Measurements from ENCODE around the gene TUT7. TPM values are rescaled to one million over a fixed set of nuclear protein-coding genes. Genes with fewer than 3 reads are reported as not detected.
"Not testable (repeated sequence)": the region's sequence is repeated elsewhere in the genome, so short reads cannot be mapped to it uniquely, and the experiment has no call there.

Gene TUT7
- total RNA-seq, 1 experiment from 2014 or later = 51.2 TPM

DNA sequence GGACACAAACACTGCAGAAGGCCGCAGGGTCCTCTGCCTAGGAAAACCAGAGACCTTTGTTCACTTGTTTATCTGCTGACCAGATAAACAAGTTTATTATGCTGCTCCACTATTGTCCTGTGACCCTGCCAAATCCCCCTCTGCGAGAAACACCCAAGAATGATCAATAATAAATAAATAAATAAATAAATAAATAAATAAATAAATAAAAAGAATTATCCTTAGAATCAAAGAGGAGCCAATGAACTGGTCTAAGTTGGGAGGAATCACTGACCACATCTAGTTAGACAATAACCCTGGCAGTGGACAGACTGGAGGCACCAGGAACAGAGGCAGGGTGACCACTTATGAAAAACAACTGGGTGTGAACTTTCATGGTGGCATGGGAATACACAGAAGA lies 41.3 kb downstream of the TUT7 start:
- not testable (repeated sequence) for H3K4me1 ChIP-seq (ENCODE audit: low read length); H3K27me3 ChIP-seq (ENCODE audit: low read length); H3K9me2 ChIP-seq (replicated peaks; ENCODE audit: insufficient read depth, low read length); H4K20me1 ChIP-seq (ENCODE audit: insufficient read depth, low read depth, low read length); H2AFZ ChIP-seq (ENCODE audit: low read length); H3K9me3 ChIP-seq (ENCODE audit: low read length); H3K9ac ChIP-seq (ENCODE audit: low read length); DNase-seq; H3K27ac ChIP-seq (ENCODE audit: low read length); H3K4me3 ChIP-seq (ENCODE audit: low read length); H3K4me2 ChIP-seq (ENCODE audit: low read depth, low read length, poor library complexity, severe bottlenecking)
- H3K79me2 ChIP-seq (ENCODE audit: low read length) = peaks cover 15% of the 10 kb centered on the region; the same call in 1 of the 2 replicates
- H3K36me3 ChIP-seq (ENCODE audit: insufficient read depth, low read length) = peaks cover 78% of the 10 kb centered on the region

GRCh38 chr9:86308687-86309086 lies 45.5 kb downstream of the TUT7 start:
- Histone ChIP-seq H3K36me3 (ENCODE audit: insufficient read depth, low read length) (peaks cover 67% of the 10 kb centered on the region), H3K9me3 (ENCODE audit: low read length) (no peaks in the 10 kb centered on the region), H3K9me2 (replicated peaks; ENCODE audit: insufficient read depth, low read length) (no peaks in the 10 kb centered on the region)

GRCh38 chr9:86304236-86304730 lies 49.9 kb downstream of the TUT7 start:
- Histone ChIP-seq H3K9me2 (replicated peaks; ENCODE audit: insufficient read depth, low read length) (no peaks in the 10 kb centered on the region), H3K4me1 (ENCODE audit: low read length) (peaks cover 31% of the 10 kb centered on the region), H3K9me3 (ENCODE audit: low read length) (no peaks in the 10 kb centered on the region), H3K4me3 (ENCODE audit: low read length) (no peak overlapping the region), H3K27ac (ENCODE audit: low read length) (no peak overlapping the region; the same call in 1 of the 2 replicates), H3K36me3 (ENCODE audit: insufficient read depth, low read length) (peaks cover 79% of the 10 kb centered on the region), H2AFZ (ENCODE audit: low read length) (no peak overlapping the region), H3K9ac (ENCODE audit: low read length) (no peak overlapping the region), H4K20me1 (ENCODE audit: insufficient read depth, low read depth, low read length) (no peaks in the 10 kb centered on the region), H3K4me2 (ENCODE audit: low read depth, low read length, poor library complexity, severe bottlenecking) (no peak overlapping the region), H3K27me3 (ENCODE audit: low read length) (no peaks in the 10 kb centered on the region), H3K79me2 (ENCODE audit: low read length) (peaks cover 13% of the 10 kb centered on the region; the same call in 1 of the 2 replicates)
- DNase-seq = no peak

More at GRCh38 chr9:86308687-86309086, 45.5 kb downstream of the TUT7 start:
- no peak overlapping the region for H3K9ac ChIP-seq (ENCODE audit: low read length)
- H3K4me2 ChIP-seq (ENCODE audit: low read depth, low read length, poor library complexity, severe bottlenecking) = no peak overlapping the region
- H3K4me3 ChIP-seq (ENCODE audit: low read length) = no peak overlapping the region
- H3K27me3 ChIP-seq (ENCODE audit: low read length) = no peaks in the 10 kb centered on the region
- H3K79me2 ChIP-seq (ENCODE audit: low read length) = peaks cover 12% of the 10 kb centered on the region; the same call in 1 of the 2 replicates
- no peak for DNase-seq
- no peaks in the 10 kb centered on the region for H4K20me1 ChIP-seq (ENCODE audit: insufficient read depth, low read depth, low read length)
- H2AFZ ChIP-seq (ENCODE audit: low read length) = no peak overlapping the region
- H3K4me1 ChIP-seq (ENCODE audit: low read length) = peaks cover 8% of the 10 kb centered on the region
- H3K27ac ChIP-seq (ENCODE audit: low read length) = no peak overlapping the region

DNA sequence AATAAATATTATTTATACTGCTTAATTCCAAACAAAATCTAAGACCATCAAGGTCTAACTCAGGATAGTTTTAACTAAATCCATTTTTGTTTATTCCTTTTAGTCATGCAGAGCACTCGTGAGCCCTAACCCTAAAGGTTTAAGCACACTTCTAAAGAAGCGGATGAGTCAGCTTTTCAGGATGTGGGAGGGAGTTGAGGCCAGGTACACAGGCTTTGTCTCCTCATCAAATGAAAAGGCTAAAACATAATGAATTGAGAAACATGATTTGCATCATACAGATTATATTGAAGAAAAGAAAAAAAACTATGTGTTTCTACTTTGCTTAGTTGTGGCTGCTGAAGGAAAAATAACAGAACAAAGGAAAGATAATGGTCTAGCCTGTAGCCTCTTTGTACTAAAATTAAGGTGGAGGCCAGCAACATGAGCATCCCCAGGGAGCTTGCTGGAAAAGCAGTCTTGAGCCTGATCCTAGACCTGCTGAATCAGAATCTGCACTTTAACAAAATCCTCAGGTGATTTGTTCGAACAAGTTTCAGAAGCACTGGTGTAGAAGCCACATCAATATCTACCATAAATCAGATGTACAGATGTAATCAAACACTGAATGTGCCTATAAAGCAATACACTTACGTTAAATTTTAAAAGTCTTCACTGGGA lies 50.8 kb downstream of the TUT7 start:
- Histone ChIP-seq H3K9me2 (replicated peaks; ENCODE audit: insufficient read depth, low read length) (no peaks in the 10 kb centered on the region), H4K20me1 (ENCODE audit: insufficient read depth, low read depth, low read length) (no peaks in the 10 kb centered on the region), H3K27me3 (ENCODE audit: low read length) (no peaks in the 10 kb centered on the region), H3K27ac (ENCODE audit: low read length) (no peak overlapping the region), H2AFZ (ENCODE audit: low read length) (no peak overlapping the region), H3K9me3 (ENCODE audit: low read length) (no peaks in the 10 kb centered on the region), H3K4me3 (ENCODE audit: low read length) (no peak overlapping the region), H3K36me3 (ENCODE audit: insufficient read depth, low read length) (peaks cover 73% of the 10 kb centered on the region), H3K79me2 (ENCODE audit: low read length) (peaks cover 11% of the 10 kb centered on the region; the same call in 1 of the 2 replicates), H3K9ac (ENCODE audit: low read length) (no peak overlapping the region), H3K4me1 (ENCODE audit: low read length) (peaks cover 31% of the 10 kb centered on the region), H3K4me2 (ENCODE audit: low read depth, low read length, poor library complexity, severe bottlenecking) (no peak overlapping the region)
- DNase-seq = no peak

DNA sequence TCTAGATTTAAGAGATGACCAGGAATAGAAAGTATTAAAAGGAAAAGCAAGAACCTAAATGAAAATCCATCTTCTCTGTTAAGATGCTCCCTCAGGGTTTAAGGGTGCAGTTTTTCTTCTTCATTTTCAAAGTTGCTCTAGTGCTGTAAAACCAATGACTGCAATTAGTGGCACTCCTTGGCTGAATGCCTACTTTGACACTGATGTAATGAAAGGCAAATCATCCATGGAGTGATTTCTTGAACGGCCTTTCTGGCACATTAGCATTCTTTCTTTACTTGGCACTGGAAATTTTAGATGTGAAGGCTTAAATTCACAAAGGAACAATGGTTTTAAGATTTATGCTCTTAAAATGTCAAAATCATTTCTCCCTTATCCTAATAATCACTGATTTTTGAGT lies 52.5 kb downstream of the TUT7 start:
- H3K9me2 ChIP-seq (replicated peaks; ENCODE audit: insufficient read depth, low read length) = no peaks in the 10 kb centered on the region
- H3K36me3 ChIP-seq (ENCODE audit: insufficient read depth, low read length) = peaks cover 76% of the 10 kb centered on the region
- peak overlapping the region; percentile 75 for H3K27ac ChIP-seq (ENCODE audit: low read length)
- H2AFZ ChIP-seq (ENCODE audit: low read length) = no peak overlapping the region
- DNase-seq = no peak
- H3K4me2 ChIP-seq (ENCODE audit: low read depth, low read length, poor library complexity, severe bottlenecking) = peak overlapping the region; percentile 8
- H4K20me1 ChIP-seq (ENCODE audit: insufficient read depth, low read depth, low read length) = no peaks in the 10 kb centered on the region
- peaks cover 11% of the 10 kb centered on the region; the same call in 1 of the 2 replicates for H3K79me2 ChIP-seq (ENCODE audit: low read length)
- no peaks in the 10 kb centered on the region for H3K9me3 ChIP-seq (ENCODE audit: low read length)
- no peaks in the 10 kb centered on the region for H3K27me3 ChIP-seq (ENCODE audit: low read length)
- no peak overlapping the region for H3K4me3 ChIP-seq (ENCODE audit: low read length)
- peaks cover 31% of the 10 kb centered on the region for H3K4me1 ChIP-seq (ENCODE audit: low read length)
- H3K9ac ChIP-seq (ENCODE audit: low read length) = no peak overlapping the region

DNA sequence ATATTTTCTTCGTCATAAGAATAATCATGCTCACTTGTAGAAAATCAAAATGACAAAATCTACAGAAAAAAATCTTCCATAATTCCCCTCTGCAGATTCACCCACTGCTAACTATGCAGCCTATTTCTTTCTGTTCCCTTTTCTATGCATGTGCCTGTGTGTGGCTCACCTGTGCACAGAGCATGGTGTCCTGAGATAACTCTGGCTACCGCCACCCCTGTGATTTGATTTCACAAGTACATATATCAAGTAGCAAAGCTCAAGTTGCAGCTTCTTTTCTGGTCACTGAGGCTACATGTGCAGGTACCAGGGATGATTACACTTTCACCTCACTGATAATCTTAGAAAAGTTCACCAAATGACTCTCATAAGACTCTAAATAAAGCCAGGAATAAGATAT lies 53.5 kb downstream of the TUT7 start:
- H4K20me1 ChIP-seq (ENCODE audit: insufficient read depth, low read depth, low read length) = no peaks in the 10 kb centered on the region
- DNase-seq = peak; percentile 53
- peaks cover 73% of the 10 kb centered on the region for H3K36me3 ChIP-seq (ENCODE audit: insufficient read depth, low read length)
- H3K9me2 ChIP-seq (replicated peaks; ENCODE audit: insufficient read depth, low read length) = no peaks in the 10 kb centered on the region
- no peaks in the 10 kb centered on the region for H3K9me3 ChIP-seq (ENCODE audit: low read length)
- no peak overlapping the region for H3K9ac ChIP-seq (ENCODE audit: low read length)
- H2AFZ ChIP-seq (ENCODE audit: low read length) = no peak overlapping the region
- peaks cover 18% of the 10 kb centered on the region; the same call in 1 of the 2 replicates for H3K79me2 ChIP-seq (ENCODE audit: low read length)
- H3K27me3 ChIP-seq (ENCODE audit: low read length) = no peaks in the 10 kb centered on the region
- H3K4me1 ChIP-seq (ENCODE audit: low read length) = peaks cover 31% of the 10 kb centered on the region
- H3K4me3 ChIP-seq (ENCODE audit: low read length) = no peak overlapping the region
- peak overlapping the region; percentile 75 for H3K27ac ChIP-seq (ENCODE audit: low read length)
- peak overlapping the region; percentile 14 for H3K4me2 ChIP-seq (ENCODE audit: low read depth, low read length, poor library complexity, severe bottlenecking)

DNA sequence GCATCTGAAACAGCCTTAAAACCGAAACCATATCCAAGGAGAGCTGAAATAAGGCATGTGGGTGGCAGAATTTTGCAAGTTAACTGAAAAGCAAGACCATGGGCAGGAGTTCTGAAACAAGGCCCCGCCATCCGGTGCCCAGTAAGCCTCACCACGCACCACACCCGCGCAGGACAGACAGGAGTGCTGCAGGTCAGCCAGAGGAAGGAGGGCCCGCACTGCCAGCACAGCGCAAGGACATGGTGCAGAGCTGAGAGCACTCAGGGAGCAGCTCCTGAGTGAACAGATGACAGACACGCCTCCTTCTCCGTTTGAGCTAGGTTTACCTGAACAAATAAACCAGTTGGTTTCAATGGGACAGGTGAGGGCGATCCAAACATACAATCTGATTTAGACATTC lies 55.3 kb downstream of the TUT7 start:
- H3K4me1 ChIP-seq (ENCODE audit: low read length) = peaks cover 23% of the 10 kb centered on the region
- H2AFZ ChIP-seq (ENCODE audit: low read length) = no peak overlapping the region
- H3K36me3 ChIP-seq (ENCODE audit: insufficient read depth, low read length) = peaks cover 62% of the 10 kb centered on the region
- H3K4me3 ChIP-seq (ENCODE audit: low read length) = no peak overlapping the region
- no peak for DNase-seq
- H3K27me3 ChIP-seq (ENCODE audit: low read length) = no peaks in the 10 kb centered on the region
- no peaks in the 10 kb centered on the region for H4K20me1 ChIP-seq (ENCODE audit: insufficient read depth, low read depth, low read length)
- peaks cover 12% of the 10 kb centered on the region; the same call in 1 of the 2 replicates for H3K79me2 ChIP-seq (ENCODE audit: low read length)
- H3K4me2 ChIP-seq (ENCODE audit: low read depth, low read length, poor library complexity, severe bottlenecking) = no peak overlapping the region
- no peaks in the 10 kb centered on the region for H3K9me3 ChIP-seq (ENCODE audit: low read length)
- no peak overlapping the region for H3K27ac ChIP-seq (ENCODE audit: low read length)
- no peaks in the 10 kb centered on the region for H3K9me2 ChIP-seq (replicated peaks; ENCODE audit: insufficient read depth, low read length)
- H3K9ac ChIP-seq (ENCODE audit: low read length) = no peak overlapping the region

- H2AFZ ChIP-seq (ENCODE audit: low read length); H3K9me3 ChIP-seq (ENCODE audit: low read length); H3K27me3 ChIP-seq (ENCODE audit: low read length); H3K9me2 ChIP-seq (replicated peaks; ENCODE audit: insufficient read depth, low read length); H4K20me1 ChIP-seq (ENCODE audit: insufficient read depth, low read depth, low read length); H3K4me2 ChIP-seq (ENCODE audit: low read depth, low read length, poor library complexity, severe bottlenecking); DNase-seq; H3K9ac ChIP-seq (ENCODE audit: low read length); H3K4me3 ChIP-seq (ENCODE audit: low read length): not testable (repeated sequence)
- H3K27ac ChIP-seq (ENCODE audit: low read length) = 0 out of 2 replicates have a peak overlapping the region, but pooled peaks have one; percentile 9
- peaks cover 22% of the 10 kb centered on the region for H3K79me2 ChIP-seq (ENCODE audit: low read length)
- H3K36me3 ChIP-seq (ENCODE audit: insufficient read depth, low read length) = peaks cover 16% of the 10 kb centered on the region; the same call in 1 of the 2 replicates
- H3K4me1 ChIP-seq (ENCODE audit: low read length) = peaks cover 33% of the 10 kb centered on the region
Observed at GRCh38 chr9:86290341-86290740, 63.9 kb downstream of the TUT7 start.

Data from Karpas-422 (cell line).